WTC11 (cell line): Measurements from ENCODE around the gene PLXDC1.

Experiments
- JUN ChIP-seq: sonication (generic); formaldehyde crosslinking; IDR thresholded peaks from 2 replicates; pipeline ENCODE4 v1.8.0; 2023; ENCODE audit warnings: mild to moderate bottlenecking, missing genetic modification reagents
- OVOL2 ChIP-seq: fragments of 250-450 bp; sonication (Bioruptor Pico); IDR thresholded peaks from 2 replicates; pipeline ENCODE4 v1.9.0; 2021; ENCODE audit warnings: mild to moderate bottlenecking, borderline replicate concordance
- TCF7 ChIP-seq: sonication (generic); formaldehyde crosslinking; IDR thresholded peaks from 2 replicates; pipeline ENCODE4 v1.8.0; 2022; ENCODE audit warnings: mild to moderate bottlenecking, low read depth, missing genetic modification reagents, moderate library complexity
- TEAD4 ChIP-seq: sonication (generic); formaldehyde crosslinking; IDR thresholded peaks from 2 replicates; pipeline ENCODE4 v1.8.0; 2022; ENCODE audit warnings: mild to moderate bottlenecking, missing genetic modification reagents
- ZNF138 ChIP-seq: sonication (generic); formaldehyde crosslinking; conservative IDR thresholded peaks from 2 replicates; pipeline ENCODE4 v1.8.1; 2022; ENCODE audit warnings: mild to moderate bottlenecking, moderate library complexity, missing genetic modification reagents
- ZNF263 ChIP-seq: sonication (generic); formaldehyde crosslinking; IDR thresholded peaks from 2 replicates; pipeline ENCODE4 v1.8.1; 2022; ENCODE audit warnings: low read depth, mild to moderate bottlenecking, moderate library complexity, missing genetic modification reagents
- TF ChIP-seq, protein P1 (sequence below): sonication (generic); formaldehyde crosslinking; IDR thresholded peaks from 2 replicates; pipeline ENCODE4 v1.8.0; 2022; ENCODE audit warnings: mild to moderate bottlenecking, missing genetic modification reagents

DNA sequence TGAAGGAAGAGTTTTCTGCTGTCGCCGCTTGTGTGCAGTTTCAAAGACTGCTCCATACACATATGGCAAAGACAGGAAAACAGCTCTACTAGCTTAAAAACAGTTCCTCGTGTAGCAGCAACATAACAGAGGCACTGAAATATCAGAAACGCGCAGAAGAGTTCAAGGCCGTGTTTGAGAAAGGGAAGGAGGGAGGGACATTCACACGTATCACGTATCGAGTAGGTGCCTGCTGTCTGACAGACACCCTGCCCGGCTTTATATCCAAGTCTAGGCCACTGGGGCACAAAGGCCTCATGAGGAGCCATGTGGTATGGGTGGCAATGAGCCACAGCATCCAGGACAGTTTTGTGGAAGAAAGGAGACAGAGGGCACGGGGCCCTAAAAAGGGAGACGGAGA lies 50.3 kb downstream of the PLXDC1 start:
- TF ChIP-seq ZNF263 (no peak), ZNF138 (CRISPR knock-in tag) (no peak), TEAD4 (CRISPR knock-in tag) (no peak), JUN (CRISPR knock-in tag) (no peak), OVOL2 (CRISPR knock-in tag) (no peak), TCF7 (no peak)
- TF ChIP-seq, protein P1, sequence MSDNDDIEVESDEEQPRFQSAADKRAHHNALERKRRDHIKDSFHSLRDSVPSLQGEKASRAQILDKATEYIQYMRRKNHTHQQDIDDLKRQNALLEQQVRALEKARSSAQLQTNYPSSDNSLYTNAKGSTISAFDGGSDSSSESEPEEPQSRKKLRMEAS (CRISPR knock-in tag), result no peak
